ENCODE data around the gene ZNF140.

ZNF140 gene

GRCh38 chr12:133080368-133081158, at the start of gene ZNF140:
TSS of gene ZNF140 (plus strand) at chr12:133080923. CDS start at chr12:133081321, 398 bp downstream.
- peak within 1 kb of the TSS; percentile 93 for H3K4me3 ChIP-seq (ENCODE audit: low read length)
- DNase-seq (ENCODE audit: low read depth), result peak; percentile 97
- TF ChIP-seq CTCF (conservative IDR thresholded peaks at IDR 0.05; ENCODE audit: low read length), result peak; percentile 19; the same call in 1 of the 2 replicates

GRCh38 chr12:133037207-133038005, 43.3 kb upstream of the ZNF140 start, which contains the start of gene ZNF84:
TSS of gene ZNF84 (plus strand) at chr12:133037509. CDS start at chr12:133041468, 3,959 bp downstream.
- peak; percentile 99 for DNase-seq (ENCODE audit: low read depth)
- H3K4me3 ChIP-seq (ENCODE audit: low read length), result peak within 1 kb of the TSS; percentile 72
- no peak for TF ChIP-seq CTCF (conservative IDR thresholded peaks at IDR 0.05; ENCODE audit: low read length)

- H3K4me3 ChIP-seq (ENCODE audit: low read length), result peak overlapping the region; percentile 72
- TF ChIP-seq CTCF (conservative IDR thresholded peaks at IDR 0.05; ENCODE audit: low read length), result no peak
- DNase-seq (ENCODE audit: low read depth), result no peak
These were observed 42.5 kb upstream of the ZNF140 start for GRCh38 chr12:133038118-133038709.

GRCh38 chr12:133046698-133047097, 34.0 kb upstream of the ZNF140 start:
- no peak overlapping the region for H3K4me3 ChIP-seq (ENCODE audit: low read length)
- TF ChIP-seq CTCF (conservative IDR thresholded peaks at IDR 0.05; ENCODE audit: low read length), result no peak
- DNase-seq (ENCODE audit: low read depth), result no peak

- no peak for DNase-seq (ENCODE audit: low read depth)
- TF ChIP-seq CTCF (conservative IDR thresholded peaks at IDR 0.05; ENCODE audit: low read length), result no peak
- no peak overlapping the region for H3K4me3 ChIP-seq (ENCODE audit: low read length)
These were observed 23.3 kb upstream of the ZNF140 start for GRCh38 chr12:133057446-133057845.

GRCh38 chr12:133058203-133059113, 22.3 kb upstream of the ZNF140 start:
- no peak overlapping the region for H3K4me3 ChIP-seq (ENCODE audit: low read length)
- TF ChIP-seq CTCF (conservative IDR thresholded peaks at IDR 0.05; ENCODE audit: low read length), result no peak
- no peak for DNase-seq (ENCODE audit: low read depth)
